NCI-H1436 (cell line): ENCODE data around the gene ARID1B.

Experiments used
- DNase-seq: peaks from one replicate; lab custom pipeline; 2025; lab: John Stamatoyannopoulos, UW

Gene ARID1B

DNA sequence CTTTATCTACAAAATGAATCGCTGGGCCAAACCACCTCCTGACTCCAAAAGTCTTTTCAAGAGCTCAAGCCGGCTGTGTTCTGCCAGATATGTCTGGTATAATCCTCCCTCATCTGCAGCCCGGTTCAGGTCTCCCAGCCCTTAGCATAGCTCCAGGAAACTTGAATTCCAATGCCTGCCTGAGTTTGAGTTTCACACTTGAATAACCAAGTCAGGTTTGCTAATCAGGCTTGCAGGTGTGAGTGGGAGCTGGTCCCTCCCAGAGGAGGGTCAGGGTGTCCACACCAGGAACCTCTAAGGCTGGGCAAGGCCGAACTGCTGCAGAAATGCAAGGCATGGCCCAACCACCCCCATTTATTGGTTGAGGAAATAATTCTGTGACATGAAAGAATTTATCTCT is 449.6 kb downstream of the ARID1B start:
- no peak for DNase-seq

- peak; percentile 58 for DNase-seq
These were observed 450.3 kb downstream of the ARID1B start for GRCh38 chr6:157227202-157228166.

DNA sequence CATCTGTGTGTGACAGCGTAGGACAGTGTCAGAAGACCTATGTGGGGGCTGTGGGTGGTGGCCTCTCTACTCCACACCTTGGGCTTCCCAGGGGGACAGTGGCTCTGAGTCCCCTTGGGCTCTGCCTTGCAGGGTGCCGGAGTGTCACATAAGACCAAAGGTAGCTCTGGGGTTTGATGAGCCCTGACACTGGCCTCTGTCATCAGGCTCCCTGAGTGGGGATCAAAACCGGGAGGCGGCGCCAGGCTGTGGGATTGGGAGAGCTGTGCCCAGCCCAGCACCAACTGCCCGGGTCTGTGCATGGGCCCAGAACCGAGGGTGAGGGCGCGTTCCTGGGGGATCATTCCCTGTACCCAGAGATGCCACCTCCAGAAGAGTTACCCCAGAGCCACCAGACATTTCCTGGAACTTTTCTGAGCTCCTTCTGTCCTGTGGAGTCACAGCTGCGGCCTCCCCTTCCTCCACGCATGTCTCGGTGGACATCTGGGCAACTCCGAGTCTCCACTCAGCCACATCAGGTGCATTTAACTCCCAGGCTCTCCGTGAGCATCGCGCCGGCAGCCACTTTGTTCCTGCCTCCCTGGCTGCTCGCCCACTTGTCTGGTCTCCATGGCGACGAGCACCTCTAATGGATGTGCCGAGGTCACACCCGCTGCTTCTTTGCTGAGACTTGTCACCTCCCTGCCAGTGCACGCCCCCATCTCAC is 451.4 kb downstream of the ARID1B start:
- DNase-seq, result peak; percentile 96

GRCh38 chr6:157229132-157229618 is 452.0 kb downstream of the ARID1B start:
- DNase-seq, result peak; percentile 63

DNA sequence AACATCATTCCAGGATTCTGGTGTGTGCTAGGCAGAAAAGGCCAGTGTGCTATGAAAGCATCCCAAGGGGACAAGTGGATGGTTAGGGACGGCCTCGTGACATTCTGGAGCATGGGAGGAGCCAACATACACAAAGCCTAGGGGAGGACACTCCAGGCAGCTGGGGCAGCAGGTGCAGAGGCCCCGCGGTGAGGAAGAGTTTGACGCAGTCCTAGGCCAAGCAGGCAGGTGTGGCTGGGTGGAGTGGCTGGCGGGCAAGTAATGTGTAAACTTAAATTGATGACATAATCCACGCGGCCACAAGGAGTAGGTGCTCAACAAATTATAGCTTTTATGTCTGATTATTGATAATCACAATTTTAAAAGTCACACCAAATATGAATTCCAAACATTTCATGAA is 452.5 kb downstream of the ARID1B start:
- peak; percentile 95 for DNase-seq

- DNase-seq, result no peak
These were observed 453.7 kb downstream of the ARID1B start for GRCh38 chr6:157230910-157231309.

GRCh38 chr6:157232161-157232895 is 455.1 kb downstream of the ARID1B start:
- no peak for DNase-seq

- DNase-seq, result no peak
These were observed 456.0 kb downstream of the ARID1B start for GRCh38 chr6:157233156-157233555.

DNA sequence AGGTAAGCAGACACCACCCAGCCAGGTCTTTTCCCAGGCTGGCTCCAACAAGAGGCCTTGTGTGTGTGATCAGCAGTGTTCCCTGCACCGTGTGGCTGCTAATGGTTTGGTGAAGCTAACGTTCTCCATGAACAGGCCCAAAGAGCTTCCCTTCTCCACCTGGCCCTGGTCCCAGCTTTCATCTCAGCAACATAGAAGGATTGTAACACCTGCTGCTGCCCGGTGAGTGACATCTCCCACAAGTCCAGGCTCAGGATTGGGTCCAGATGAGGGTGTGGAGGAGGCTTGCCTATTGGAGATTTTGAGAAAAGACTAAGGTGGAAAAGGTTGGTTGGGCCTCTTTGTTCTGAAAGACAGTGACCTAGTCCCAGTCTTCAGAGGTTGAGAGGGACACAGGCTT is 456.5 kb downstream of the ARID1B start:
- DNase-seq, result no peak

- DNase-seq, result no peak
These were observed 458.4 kb downstream of the ARID1B start for GRCh38 chr6:157235600-157236039.

DNA sequence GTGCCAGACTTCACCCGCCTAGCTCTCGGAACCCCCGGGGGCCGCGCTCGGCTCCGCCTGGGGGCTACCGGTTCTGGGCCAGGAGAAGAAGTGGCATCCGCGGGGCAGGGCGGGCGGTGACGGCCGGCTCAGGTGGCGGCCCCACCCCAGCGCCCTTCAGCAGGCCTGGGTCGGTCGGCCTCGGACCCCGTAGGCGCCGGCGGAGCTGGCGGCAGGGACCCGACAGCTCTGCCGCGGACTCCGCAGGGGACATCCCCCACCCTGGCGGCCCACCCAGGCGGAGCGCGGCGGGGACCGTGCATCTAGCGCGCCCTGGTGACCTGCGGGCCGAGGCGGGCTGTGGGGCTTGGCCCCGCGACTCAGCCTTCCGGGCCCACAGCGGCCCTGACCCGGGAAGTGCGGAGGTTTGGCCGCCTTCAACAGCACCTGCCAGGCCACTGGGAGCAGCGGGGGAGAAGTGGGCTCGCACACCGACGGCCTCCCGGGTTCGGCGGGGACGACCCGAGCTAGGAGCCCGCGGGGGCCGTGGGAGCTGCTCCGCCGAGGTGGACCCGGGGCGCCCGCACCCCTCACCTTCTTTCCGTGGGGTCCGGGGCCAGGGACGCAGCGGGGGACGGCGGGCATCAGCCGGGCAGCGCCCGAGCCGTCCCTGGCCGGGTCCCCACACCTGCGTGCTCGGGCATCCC is 459.0 kb downstream of the ARID1B start:
- no peak for DNase-seq

DNA sequence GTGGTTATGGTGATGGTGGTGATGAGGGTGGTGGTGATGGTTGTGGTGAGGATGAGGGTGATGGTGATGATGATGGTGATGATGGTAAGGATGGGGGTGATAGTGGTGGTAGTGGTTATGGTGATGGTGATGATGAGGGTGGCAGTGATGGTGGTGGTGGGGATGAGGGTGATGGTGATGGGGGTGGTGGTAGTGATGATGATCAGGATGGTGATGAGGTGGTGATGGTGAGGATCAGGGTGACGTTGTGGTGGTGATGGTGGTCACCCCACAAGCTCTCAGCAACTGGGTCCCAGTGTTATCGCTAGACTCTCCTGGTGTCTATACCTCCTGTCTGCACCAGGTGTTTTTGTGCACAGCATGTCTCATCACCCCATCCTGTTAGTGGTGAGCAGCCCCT is 461.2 kb downstream of the ARID1B start:
- DNase-seq, result no peak

DNA sequence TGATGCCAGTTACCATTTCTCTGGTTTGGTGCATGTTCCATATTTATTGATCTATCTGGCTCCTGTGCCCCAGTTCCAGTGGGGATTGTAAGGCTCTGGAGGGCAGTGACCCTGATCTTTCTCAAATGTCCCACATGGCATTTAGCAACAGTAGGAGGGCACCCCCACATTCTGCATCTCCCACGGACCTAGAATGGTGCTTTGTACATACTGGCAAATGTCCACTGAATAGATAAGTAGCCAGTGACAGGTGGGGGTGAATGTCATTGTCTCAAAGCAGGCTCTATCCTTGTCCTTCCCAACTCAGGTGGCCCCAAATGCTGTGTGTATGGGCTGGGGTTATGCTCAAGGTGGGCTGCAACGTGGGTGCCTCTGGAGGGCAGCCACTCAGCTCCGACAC is 462.0 kb downstream of the ARID1B start:
- no peak for DNase-seq

GRCh38 chr6:157239671-157240058 is 462.5 kb downstream of the ARID1B start:
- no peak for DNase-seq

- peak; percentile 51 for DNase-seq
These were observed 463.1 kb downstream of the ARID1B start for GRCh38 chr6:157240059-157240959.

DNA sequence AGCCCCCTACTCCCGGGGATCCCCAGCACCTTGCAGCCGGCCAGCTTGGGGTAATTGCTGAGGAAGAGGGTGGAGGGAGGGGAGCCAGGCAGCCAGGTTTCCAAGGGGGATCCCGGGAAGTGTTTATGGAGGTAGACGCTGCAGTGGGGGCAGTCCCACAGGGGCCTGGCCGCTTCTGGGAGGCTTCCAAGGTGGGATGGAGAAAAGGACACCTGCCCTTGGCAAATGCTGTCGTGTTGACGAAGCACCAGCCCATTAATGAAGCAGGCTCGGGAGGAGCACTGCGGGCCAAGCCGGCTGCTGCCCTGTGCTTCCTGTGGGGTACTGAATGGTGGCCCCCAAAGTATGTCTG is 463.8 kb downstream of the ARID1B start:
- no peak for DNase-seq

DNA sequence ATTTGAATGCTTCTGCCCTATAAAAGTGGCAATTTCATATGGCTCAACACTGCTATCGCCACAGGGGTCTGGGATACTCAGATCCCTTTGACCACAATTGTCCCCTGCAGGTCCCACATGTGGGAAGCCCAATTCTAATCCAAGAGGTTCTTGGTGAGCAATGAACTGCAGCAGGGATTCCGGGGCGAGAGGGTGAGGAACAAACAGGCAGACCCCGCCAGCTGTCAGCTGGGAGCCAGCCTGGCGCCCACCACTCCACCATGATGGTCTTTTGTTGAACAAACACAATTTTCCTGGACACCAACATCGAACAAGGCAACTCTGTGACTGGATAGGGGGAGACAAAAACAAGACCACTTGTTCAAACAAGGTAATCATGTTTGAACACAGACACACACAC is 465.6 kb downstream of the ARID1B start:
- DNase-seq, result no peak

GRCh38 chr6:157244175-157244574 is 467.0 kb downstream of the ARID1B start:
- no peak for DNase-seq

DNA sequence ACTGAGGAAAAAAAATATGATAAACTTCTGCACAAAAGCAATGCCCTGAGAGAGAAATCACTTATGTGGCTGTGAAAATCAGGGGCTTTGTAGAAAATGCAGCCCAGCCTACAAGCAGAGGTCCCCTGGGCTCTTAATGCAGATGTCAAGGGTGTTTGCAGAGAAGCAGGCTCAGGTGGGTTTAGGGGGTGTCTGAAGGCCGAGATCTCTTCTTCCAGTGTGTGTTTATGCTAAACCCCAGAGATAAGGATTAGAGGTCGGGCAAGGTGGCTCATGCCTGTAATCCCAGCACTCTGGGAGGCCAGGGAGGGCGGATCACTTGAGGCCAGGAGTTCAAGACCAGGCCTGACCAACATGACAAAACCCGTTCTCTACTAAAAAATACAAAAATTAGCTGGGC is 467.6 kb downstream of the ARID1B start:
- no peak for DNase-seq

DNA sequence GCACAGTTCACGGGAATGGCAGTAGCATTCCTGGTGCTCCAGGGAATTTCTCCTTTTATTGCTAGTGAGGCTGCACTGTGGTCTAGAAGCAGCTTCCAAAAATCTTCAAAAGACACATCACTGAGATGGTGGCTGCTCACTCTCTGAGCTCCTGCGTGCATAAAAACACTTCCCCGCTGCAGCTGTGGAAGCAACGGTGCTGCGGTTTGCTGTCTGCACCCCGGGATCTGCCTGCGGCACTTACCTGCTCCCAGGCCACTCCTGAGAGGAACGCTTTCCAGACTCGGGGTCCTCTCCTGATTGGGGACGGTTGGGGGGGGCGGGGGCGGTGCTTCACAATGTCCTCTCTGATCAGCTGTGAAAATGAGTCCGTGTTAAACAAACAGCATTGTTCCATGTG is 468.3 kb downstream of the ARID1B start:
- DNase-seq, result no peak
